GM18505 (cell line): Measurements from ENCODE around the gene TBKBP1.
A peak's percentile ranks its signal among the peaks of the same experiment; 100 is the strongest.
"Not testable (repeated sequence)": the region's sequence is repeated elsewhere in the genome, so short reads cannot be mapped to it uniquely, and the experiment has no call there.

Experiments used
- ATAC-seq: cut with Tn5 transposase; IDR thresholded peaks from one replicate; pipeline ENCODE4 v1.9.1; 2021; ENCODE audit not compliant: unreplicated experiment
- POLR2A ChIP-seq: IDR thresholded peaks from 4 replicates; pipeline ENCODE4 v1.6.1; 2011; ENCODE audit warnings: borderline replicate concordance; ENCODE audit not compliant: insufficient read depth, insufficient read length; ENCODE audit errors: extremely low read depth

Gene TBKBP1

GRCh38 chr17:47731396-47731795 lies 37.4 kb downstream of the TBKBP1 start:
- no peak for TF ChIP-seq POLR2A
- no peak for ATAC-seq

- ATAC-seq: no peak
Observed at GRCh38 chr17:47732399-47733046, 38.6 kb downstream of the TBKBP1 start.

GRCh38 chr17:47733047-47733673 lies 39.2 kb downstream of the TBKBP1 start, which contains the start of gene TBX21:
TBX21 (plus strand) TSS chr17:47733236; CDS start chr17:47733455, 219 bp downstream.
- ATAC-seq: peak; percentile 55
- TF ChIP-seq POLR2A: peak; percentile 99

More at GRCh38 chr17:47732399-47733046, 38.6 kb downstream of the TBKBP1 start:
- TF ChIP-seq POLR2A: no peak

GRCh38 chr17:47733674-47734410 lies 39.9 kb downstream of the TBKBP1 start:
- ATAC-seq: peak; percentile 25
- peak; percentile 9 for TF ChIP-seq POLR2A

GRCh38 chr17:47735139-47735464 lies 41.1 kb downstream of the TBKBP1 start:
- ATAC-seq: no peak
- TF ChIP-seq POLR2A: no peak

GRCh38 chr17:47735536-47736011 lies 41.6 kb downstream of the TBKBP1 start:
- peak; percentile 38 for ATAC-seq
- TF ChIP-seq POLR2A: peak; percentile 64

GRCh38 chr17:47736501-47737495 lies 42.8 kb downstream of the TBKBP1 start:
- TF ChIP-seq POLR2A: no peak
- no peak for ATAC-seq

GRCh38 chr17:47738178-47738577 lies 44.2 kb downstream of the TBKBP1 start:
- ATAC-seq: no peak
- TF ChIP-seq POLR2A: no peak

GRCh38 chr17:47739150-47739549 lies 45.2 kb downstream of the TBKBP1 start:
- TF ChIP-seq POLR2A: no peak
- no peak for ATAC-seq

- not testable (repeated sequence) for ATAC-seq
Observed at GRCh38 chr17:47739945-47740344, 46.0 kb downstream of the TBKBP1 start.

GRCh38 chr17:47741109-47741792 lies 47.3 kb downstream of the TBKBP1 start:
- ATAC-seq: no peak
- no peak for TF ChIP-seq POLR2A

GRCh38 chr17:47741793-47742145 lies 47.8 kb downstream of the TBKBP1 start:
- TF ChIP-seq POLR2A: no peak
- ATAC-seq: no peak

GRCh38 chr17:47742319-47743181 lies 48.6 kb downstream of the TBKBP1 start:
- no peak for ATAC-seq
- no peak for TF ChIP-seq POLR2A
